Sigmoid colon (tissue), 7 donors: ENCODE results near the gene RASSF7. TPM values are rescaled to one million over a fixed set of nuclear protein-coding genes. Genes with fewer than 3 reads are reported as not detected.

Experiments used
- DNase-seq: peaks from one replicate; pipeline ENCODE4 v3.0.0-alpha.2; 2019
- H3K27ac ChIP-seq, 4 donors: fragments of 200-600 bp; sonication (generic); one replicate each; pipeline ENCODE4 v1.5.1; 2016 to 2019; ENCODE audit warnings: mild to moderate bottlenecking in 1 of 4
- H3K27me3 ChIP-seq, 3 donors: fragments of 200-600 bp; sonication (generic); one replicate each; pipeline ENCODE4 v1.5.1; 2019; ENCODE audit warnings: mild to moderate bottlenecking in 1 of 3
- H3K36me3 ChIP-seq, 4 donors: fragments of 200-600 bp; sonication (generic); one replicate each; pipeline ENCODE4 v1.5.1; 2016 to 2019
- H3K4me1 ChIP-seq, 4 donors: fragments of 200-600 bp; sonication (generic); one replicate each; pipeline ENCODE4 v1.5.1; 2017 to 2019
- H3K4me3 ChIP-seq, 4 donors: fragments of 200-600 bp; sonication (generic); one replicate each; pipeline ENCODE4 v1.5.1; 2017 to 2019; ENCODE audit warnings: mild to moderate bottlenecking in 2 of 4, moderate library complexity in 1 of 4
- H3K9me3 ChIP-seq, 4 donors: fragments of 200-600 bp in 3 of 4; sonication (generic) in 3 of 4; one replicate each; pipeline versions ENCODE4 v1.5.1 to v1.6.1; 2013 to 2019
- CTCF ChIP-seq, 4 experiments: fragments of 450-650 bp in 3 of 4; fragments of 200-600 bp in 1 of 4; IDR thresholded peaks; one replicate each; pipeline ENCODE4 v1.5.1; 2016 to 2019; ENCODE audit warnings: antibody characterized with exemption in 4 of 4, mild to moderate bottlenecking in 3 of 4, moderate library complexity in 2 of 4
- EP300 ChIP-seq, 4 donors: sonication (generic); formaldehyde crosslinking; IDR thresholded peaks; one replicate each; pipeline ENCODE4 v1.6.1; 2017; ENCODE audit warnings: antibody characterized with exemption in 4 of 4
- POLR2A ChIP-seq, 2 donors: fragments of 450-650 bp; IDR thresholded peaks; one replicate each; pipeline ENCODE4 v1.6.1; 2016; ENCODE audit warnings: antibody characterized with exemption in 2 of 2, mild to moderate bottlenecking in 2 of 2, moderate library complexity in 2 of 2
- POLR2AphosphoS5 ChIP-seq, 4 donors: sonication (generic); formaldehyde crosslinking; IDR thresholded peaks; one replicate each; pipeline ENCODE4 v1.6.1; 2017; ENCODE audit warnings: antibody characterized with exemption in 4 of 4
- WGBS, 2 donors: extraction: QIAGEN DNeasy Blood & Tissue Kit; methylation state at CpG; one replicate each; pipeline ENCODE4 v1.1.7; 2013; 5-methylcytosine and 5-hydroxymethylcytosine counted together
- intact Hi-C: fragments of 100-400 bp; cut with DNase I; formaldehyde crosslinking; loops from one replicate; pipeline ENCODE4 v1.15.1; 2023
- polyA plus RNA-seq, 3 donors: library from polyadenylated mRNA; stranded (reverse); fragments of 200-250 nt; gene quantifications; one replicate each; pipeline ENCODE4 v1.2.3, GENCODE V29; 2013
- total RNA-seq, 4 donors: library from RNA; depleted of rRNA; stranded (reverse); fragments of >200 nt; gene quantifications; one replicate each; pipeline ENCODE4 v1.1.0, GENCODE V29; 2016
- donor health status: healthy with polysubstance abuse.
- donor health status: Bipolar disorder and iron deficiency.
- donor health status: healthy.

Gene RASSF7
- total and polyA plus RNA-seq, 7 donors = 3.0 to 122 (median 5.4) TPM

GRCh38 chr11:540583-541432 is 20.0 kb upstream of the RASSF7 start:
- peaks cover 0 to 20% (median 19%) of the 10 kb centered on the region in 4 donors for H3K4me1 ChIP-seq
- peak; percentile 63 for DNase-seq
- no peak overlapping the region for H3K4me3 ChIP-seq
- H3K9me3 ChIP-seq = no peaks in the 10 kb centered on the region
- no peaks in the 10 kb centered on the region for H3K36me3 ChIP-seq
- WGBS, 2 donors = 92 to 93% methylated on average over 23 of the region's 23 CpGs
- TF ChIP-seq POLR2AphosphoS5 (IDR thresholded peaks at IDR 0.05) (no peak), POLR2A (IDR thresholded peaks at IDR 0.05) (no peak), EP300 (IDR thresholded peaks at IDR 0.05) (no peak)
- H3K27me3 ChIP-seq = peaks cover 18 to 48% (median 21%) of the 10 kb centered on the region in 3 donors
- intact Hi-C loops = no loop called here
- no peak overlapping the region for H3K27ac ChIP-seq

- no peaks in the 10 kb centered on the region for H3K36me3 ChIP-seq
- DNase-seq = no peak
- 57 to 92% methylated on average over 20 of the region's 20 CpGs for WGBS, 2 donors
- TF ChIP-seq POLR2AphosphoS5 (IDR thresholded peaks at IDR 0.05) (no peak), CTCF (IDR thresholded peaks at IDR 0.05) (no peak), EP300 (IDR thresholded peaks at IDR 0.05) (no peak), POLR2A (IDR thresholded peaks at IDR 0.05) (no peak)
- intact Hi-C loops = no loop called here
- no peak overlapping the region for H3K27ac ChIP-seq
- H3K4me1 ChIP-seq = peaks cover 0 to 15% (median 13%) of the 10 kb centered on the region in 4 donors
- H3K9me3 ChIP-seq = no peaks in the 10 kb centered on the region
- H3K27me3 ChIP-seq = peaks cover 18 to 46% (median 21%) of the 10 kb centered on the region in 3 donors
- no peak overlapping the region for H3K4me3 ChIP-seq
Observed at GRCh38 chr11:541433-541885, 19.3 kb upstream of the RASSF7 start.

GRCh38 chr11:544817-545166 is 16.0 kb upstream of the RASSF7 start:
- WGBS, 2 donors = 82 to 87% methylated on average over 5 of the region's 5 CpGs
- TF ChIP-seq POLR2AphosphoS5 (IDR thresholded peaks at IDR 0.05) (no peak), CTCF (IDR thresholded peaks at IDR 0.05) (no peak), EP300 (IDR thresholded peaks at IDR 0.05) (no peak), POLR2A (IDR thresholded peaks at IDR 0.05) (no peak)
- Histone ChIP-seq H3K9me3 (no peaks in the 10 kb centered on the region), H3K36me3 (no peaks in the 10 kb centered on the region), H3K27me3 (peaks cover 0 to 20% (median 5%) of the 10 kb centered on the region in 3 donors), H3K4me1 (no peaks in the 10 kb centered on the region), H3K4me3 (no peak overlapping the region), H3K27ac (no peak overlapping the region)
- intact Hi-C loops = no loop called here
- DNase-seq = no peak

GRCh38 chr11:545171-545570 is 15.6 kb upstream of the RASSF7 start:
- Histone ChIP-seq H3K4me3 (no peak overlapping the region), H3K36me3 (no peaks in the 10 kb centered on the region), H3K4me1 (no peaks in the 10 kb centered on the region), H3K27ac (no peak overlapping the region), H3K9me3 (no peaks in the 10 kb centered on the region), H3K27me3 (peaks cover 0 to 17% (median 3%) of the 10 kb centered on the region in 3 donors)
- 88 to 92% methylated on average over 11 of the region's 11 CpGs for WGBS, 2 donors
- intact Hi-C loops = no loop called here
- no peak for DNase-seq
- TF ChIP-seq POLR2AphosphoS5 (IDR thresholded peaks at IDR 0.05) (no peak), POLR2A (IDR thresholded peaks at IDR 0.05) (no peak), EP300 (IDR thresholded peaks at IDR 0.05) (no peak), CTCF (IDR thresholded peaks at IDR 0.05) (no peak)

GRCh38 chr11:548700-549603 is 11.8 kb upstream of the RASSF7 start:
- no peak for DNase-seq
- H3K4me1 ChIP-seq = no peaks in the 10 kb centered on the region
- intact Hi-C loops = no loop called here
- H3K36me3 ChIP-seq = no peaks in the 10 kb centered on the region
- no peak overlapping the region for H3K27ac ChIP-seq
- TF ChIP-seq CTCF (IDR thresholded peaks at IDR 0.05) = no peak
- TF ChIP-seq EP300 (IDR thresholded peaks at IDR 0.05) = no peak
- no peak for TF ChIP-seq POLR2AphosphoS5 (IDR thresholded peaks at IDR 0.05)
- no peak for TF ChIP-seq POLR2A (IDR thresholded peaks at IDR 0.05)
- no peak overlapping the region for H3K4me3 ChIP-seq
- WGBS, 2 donors = 86 to 91% methylated on average over 32 of the region's 32 CpGs
- no peaks in the 10 kb centered on the region for H3K9me3 ChIP-seq
- H3K27me3 ChIP-seq = peaks cover 12 to 43% (median 36%) of the 10 kb centered on the region in 3 donors
